Nephron progenitor cell (in vitro differentiated cells): ENCODE data around the gene CDKAL1.

Experiments
- DNase-seq: peaks from one replicate; pipeline ENCODE4 v3.0.0; 2021
- H3K27ac Mint-ChIP-seq: 2 replicates; pipeline ENCODE4 v1.8.0; 2021; ENCODE audit warnings: mild to moderate bottlenecking, moderate library complexity, mixed read lengths
- H3K27me3 Mint-ChIP-seq: 2 replicates; pipeline ENCODE4 v1.8.0; 2021; ENCODE audit warnings: mild to moderate bottlenecking, low read depth, mixed read lengths; ENCODE audit not compliant: poor library complexity
- H3K36me3 Mint-ChIP-seq: 2 replicates; pipeline ENCODE4 v1.8.0; 2021; ENCODE audit warnings: low read depth, mixed read lengths
- H3K4me1 Mint-ChIP-seq: 2 replicates; pipeline ENCODE4 v1.8.0; 2021; ENCODE audit warnings: mixed read lengths
- H3K4me3 Mint-ChIP-seq: 2 replicates; pipeline ENCODE4 v1.8.0; 2021; ENCODE audit warnings: mild to moderate bottlenecking, moderate library complexity, mixed read lengths
- H3K9me3 Mint-ChIP-seq: 2 replicates; pipeline ENCODE4 v1.8.0; 2021; ENCODE audit warnings: mild to moderate bottlenecking, moderate library complexity, mixed read lengths
- CTCF ChIP-seq: fragments of 200-600 bp; sonication (generic); IDR thresholded peaks from 2 replicates; pipeline ENCODE4 v1.5.0; 2021; ENCODE audit warnings: antibody characterized with exemption

Gene CDKAL1

GRCh38 chr6:21000331-21000801 lies 466.1 kb downstream of the CDKAL1 start:
- no peaks in the 10 kb centered on the region for H3K27me3 Mint-ChIP-seq
- H3K36me3 Mint-ChIP-seq = peaks cover 42% of the 10 kb centered on the region
- no peak for TF ChIP-seq CTCF
- peaks cover 9% of the 10 kb centered on the region for H3K9me3 Mint-ChIP-seq
- no peak overlapping the region for H3K27ac Mint-ChIP-seq
- peaks cover 6% of the 10 kb centered on the region for H3K4me1 Mint-ChIP-seq
- no peak overlapping the region for H3K4me3 Mint-ChIP-seq
- no peak for DNase-seq

- H3K4me1 Mint-ChIP-seq = peaks cover 6% of the 10 kb centered on the region
- H3K4me3 Mint-ChIP-seq = no peak overlapping the region
- no peak overlapping the region for H3K27ac Mint-ChIP-seq
- H3K9me3 Mint-ChIP-seq = no peaks in the 10 kb centered on the region
- TF ChIP-seq CTCF = no peak
- peaks cover 34% of the 10 kb centered on the region for H3K36me3 Mint-ChIP-seq
- no peak for DNase-seq
- no peaks in the 10 kb centered on the region for H3K27me3 Mint-ChIP-seq
These were observed 467.5 kb downstream of the CDKAL1 start for GRCh38 chr6:21001736-21002135.

GRCh38 chr6:21003780-21004541 lies 469.7 kb downstream of the CDKAL1 start:
- no peaks in the 10 kb centered on the region for H3K4me1 Mint-ChIP-seq
- DNase-seq = no peak
- H3K27me3 Mint-ChIP-seq = no peaks in the 10 kb centered on the region
- TF ChIP-seq CTCF = no peak
- peaks cover 36% of the 10 kb centered on the region for H3K36me3 Mint-ChIP-seq
- H3K4me3 Mint-ChIP-seq = no peak overlapping the region
- H3K27ac Mint-ChIP-seq = no peak overlapping the region
- H3K9me3 Mint-ChIP-seq = no peaks in the 10 kb centered on the region

- DNase-seq = no peak
- peaks cover 4% of the 10 kb centered on the region for H3K9me3 Mint-ChIP-seq
- no peaks in the 10 kb centered on the region for H3K4me1 Mint-ChIP-seq
- no peaks in the 10 kb centered on the region for H3K27me3 Mint-ChIP-seq
- no peak overlapping the region for H3K27ac Mint-ChIP-seq
- TF ChIP-seq CTCF = no peak
- H3K4me3 Mint-ChIP-seq = no peak overlapping the region
- H3K36me3 Mint-ChIP-seq = peaks cover 32% of the 10 kb centered on the region
These were observed 471.7 kb downstream of the CDKAL1 start for GRCh38 chr6:21005816-21006570.

GRCh38 chr6:21019614-21020013 lies 485.4 kb downstream of the CDKAL1 start:
- Mint-ChIP-seq H3K4me3 (no peak overlapping the region), H3K27ac (no peak overlapping the region), H3K36me3 (peaks cover 14% of the 10 kb centered on the region), H3K4me1 (peaks cover 19% of the 10 kb centered on the region), H3K27me3 (no peaks in the 10 kb centered on the region), H3K9me3 (no peaks in the 10 kb centered on the region)
- DNase-seq = no peak
- no peak for TF ChIP-seq CTCF
